Loucy (cell line): ENCODE results near the gene CDK11B.

Experiments used
- CTCF ChIP-seq: fragments of 200-600 bp; sonication (generic); conservative IDR thresholded peaks from 2 replicates; pipeline ENCODE4 v1.5.1; 2014; ENCODE audit warnings: mild to moderate bottlenecking, antibody characterized with exemption, low read length
- EZH2phosphoT487 ChIP-seq: fragments of 200-600 bp; IDR thresholded peaks from 2 replicates; pipeline ENCODE4 v1.6.1; 2018; ENCODE audit warnings: antibody characterized with exemption, mild to moderate bottlenecking, moderate library complexity, borderline replicate concordance

- TF ChIP-seq CTCF (no peak), EZH2phosphoT487 (no peak)
Observed at GRCh38 chr1:1599935-1600860, 58.6 kb downstream of the CDK11B start, which contains the start of gene FNDC10.
